Activated naive CD4-positive, alpha-beta T cell treated with anti-CD3 and anti-CD28 coated beads, Interleukin-2, amount 10 ng/mL, durations not matched to agents 7 days and 5 days (primary cell): ENCODE data around the gene OPCML.

ENCODE experiments used
- CTCF ChIA-PET: fragments of 350-600 bp; sonication (Branson Sonifier 250); formaldehyde crosslinking; loops from one replicate; lab custom pipeline; 2021; ENCODE audit warnings: antibody characterized with exemption; lab: Charles Lee
- DNase-seq: peaks from one replicate; pipeline ENCODE4 v3.0.0-alpha.2; 2020
- H3K27ac Mint-ChIP-seq: one replicate; pipeline ENCODE4 v1.8.0; 2021; ENCODE audit warnings: mild to moderate bottlenecking, moderate library complexity, mixed read lengths
- H3K27me3 Mint-ChIP-seq: one replicate; pipeline ENCODE4 v1.8.0; 2021; ENCODE audit warnings: mild to moderate bottlenecking, mixed read lengths
- H3K36me3 Mint-ChIP-seq: one replicate; pipeline ENCODE4 v1.8.0; 2021; ENCODE audit warnings: mixed read lengths
- H3K4me1 Mint-ChIP-seq: one replicate; pipeline ENCODE4 v1.8.0; 2021; ENCODE audit warnings: mixed read lengths
- H3K4me3 Mint-ChIP-seq: one replicate; pipeline ENCODE4 v1.8.0; 2021; ENCODE audit warnings: mild to moderate bottlenecking, moderate library complexity, mixed read lengths
- H3K9me3 Mint-ChIP-seq: one replicate; pipeline ENCODE4 v1.8.0; 2021; ENCODE audit warnings: mixed read lengths

The OPCML gene

DNA sequence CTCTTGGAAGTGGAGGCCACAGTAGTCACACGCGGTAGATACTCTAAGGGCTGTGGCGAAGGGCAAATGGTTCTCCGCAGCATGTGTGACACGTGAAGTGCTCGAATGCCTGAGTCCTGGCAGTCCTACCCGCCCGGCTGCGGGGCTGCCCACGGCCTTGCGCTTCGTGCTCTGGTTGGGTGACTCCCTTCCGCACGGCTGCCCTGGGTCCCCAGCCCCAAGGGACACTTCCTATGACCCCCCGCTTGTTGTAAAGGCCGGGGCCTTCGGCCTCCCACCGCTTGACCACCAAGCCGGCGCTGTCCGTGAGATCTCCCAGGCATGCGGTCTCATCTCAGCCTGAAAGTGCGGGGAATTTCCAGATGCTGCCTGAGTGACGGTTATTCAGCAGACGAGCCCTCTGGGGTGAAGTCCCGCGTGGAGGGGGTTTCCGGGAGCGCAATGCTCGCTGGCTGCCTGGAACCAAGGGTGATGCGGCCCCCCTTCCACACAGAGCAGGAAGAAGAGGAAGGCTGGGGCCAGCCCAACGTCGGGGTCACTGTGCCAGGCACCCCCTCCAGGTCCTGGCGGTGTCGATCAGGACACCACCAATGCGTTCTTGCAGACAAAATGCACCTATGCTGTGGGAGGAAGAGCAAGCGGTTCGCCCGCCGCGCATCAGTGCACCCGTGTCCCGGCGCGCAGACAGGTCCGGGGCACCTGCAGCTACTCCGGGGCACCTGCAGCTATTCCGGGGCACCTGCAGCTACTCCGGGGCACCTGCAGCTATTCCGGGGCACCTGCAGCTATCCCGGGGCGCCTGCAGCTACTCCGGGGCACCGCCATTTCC lies 171.2 kb downstream of the OPCML start:
- no peaks in the 10 kb centered on the region for H3K4me1 Mint-ChIP-seq
- no peak overlapping the region for H3K4me3 Mint-ChIP-seq
- no peak overlapping the region for H3K27ac Mint-ChIP-seq
- CTCF ChIA-PET = no interaction called here
- no peaks in the 10 kb centered on the region for H3K27me3 Mint-ChIP-seq
- H3K9me3 Mint-ChIP-seq = peaks cover 13% of the 10 kb centered on the region
- DNase-seq = no peak
- no peaks in the 10 kb centered on the region for H3K36me3 Mint-ChIP-seq

GRCh38 chr11:133355095-133355494 lies 177.2 kb downstream of the OPCML start:
- DNase-seq = no peak
- H3K36me3 Mint-ChIP-seq = no peaks in the 10 kb centered on the region
- H3K27me3 Mint-ChIP-seq = no peaks in the 10 kb centered on the region
- CTCF ChIA-PET = no interaction called here
- H3K27ac Mint-ChIP-seq = no peak overlapping the region
- peaks cover 5% of the 10 kb centered on the region for H3K9me3 Mint-ChIP-seq
- H3K4me3 Mint-ChIP-seq = no peak overlapping the region
- H3K4me1 Mint-ChIP-seq = no peaks in the 10 kb centered on the region

GRCh38 chr11:133354069-133354468 lies 178.2 kb downstream of the OPCML start:
- Mint-ChIP-seq H3K4me3 (no peak overlapping the region), H3K36me3 (no peaks in the 10 kb centered on the region), H3K27ac (no peak overlapping the region), H3K9me3 (peaks cover 3% of the 10 kb centered on the region), H3K27me3 (no peaks in the 10 kb centered on the region), H3K4me1 (no peaks in the 10 kb centered on the region)
- CTCF ChIA-PET = no interaction called here
- DNase-seq = no peak

GRCh38 chr11:133350045-133350444 lies 182.3 kb downstream of the OPCML start:
- Mint-ChIP-seq H3K4me3 (no peak overlapping the region), H3K36me3 (no peaks in the 10 kb centered on the region), H3K27ac (no peak overlapping the region), H3K9me3 (peaks cover 3% of the 10 kb centered on the region), H3K4me1 (no peaks in the 10 kb centered on the region), H3K27me3 (no peaks in the 10 kb centered on the region)
- CTCF ChIA-PET = no interaction called here
- DNase-seq = no peak

- H3K9me3 Mint-ChIP-seq = no peaks in the 10 kb centered on the region
- no peak overlapping the region for H3K27ac Mint-ChIP-seq
- H3K27me3 Mint-ChIP-seq = no peaks in the 10 kb centered on the region
- H3K36me3 Mint-ChIP-seq = no peaks in the 10 kb centered on the region
- CTCF ChIA-PET = no interaction called here
- DNase-seq = no peak
- no peak overlapping the region for H3K4me3 Mint-ChIP-seq
- no peaks in the 10 kb centered on the region for H3K4me1 Mint-ChIP-seq
Observed at GRCh38 chr11:133347988-133348387, 184.3 kb downstream of the OPCML start.

- no peaks in the 10 kb centered on the region for H3K4me1 Mint-ChIP-seq
- H3K4me3 Mint-ChIP-seq = no peak overlapping the region
- CTCF ChIA-PET = no interaction called here
Observed at GRCh38 chr11:133346137-133346536, 186.2 kb downstream of the OPCML start.

DNA sequence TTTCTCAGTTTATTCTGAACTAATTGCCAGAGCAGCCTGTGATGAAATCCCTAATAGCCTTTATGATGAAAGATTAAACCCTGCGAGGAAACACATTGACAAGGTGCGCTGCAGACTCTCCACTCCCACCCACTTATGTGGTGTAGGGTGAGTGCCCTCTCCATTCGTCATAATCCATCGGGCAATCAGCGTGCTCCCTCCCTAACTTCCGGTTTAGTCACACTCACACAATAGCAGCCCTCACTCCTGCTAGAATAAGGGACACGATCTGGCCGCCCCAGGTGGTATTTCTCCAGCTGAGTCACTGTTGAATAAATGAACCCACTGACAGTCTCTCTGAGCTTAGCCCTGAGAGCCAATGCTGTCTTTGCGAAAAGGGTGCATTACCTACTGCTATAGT lies 188.3 kb downstream of the OPCML start:
- no peak for DNase-seq
- Mint-ChIP-seq H3K36me3 (no peaks in the 10 kb centered on the region), H3K27me3 (no peaks in the 10 kb centered on the region), H3K9me3 (peaks cover 2% of the 10 kb centered on the region), H3K4me3 (no peak overlapping the region), H3K4me1 (no peaks in the 10 kb centered on the region), H3K27ac (no peak overlapping the region)
- CTCF ChIA-PET = no interaction called here

More at GRCh38 chr11:133346137-133346536, 186.2 kb downstream of the OPCML start:
- DNase-seq = no peak
- Mint-ChIP-seq H3K9me3 (peaks cover 2% of the 10 kb centered on the region), H3K36me3 (no peaks in the 10 kb centered on the region), H3K27me3 (no peaks in the 10 kb centered on the region), H3K27ac (no peak overlapping the region)

DNA sequence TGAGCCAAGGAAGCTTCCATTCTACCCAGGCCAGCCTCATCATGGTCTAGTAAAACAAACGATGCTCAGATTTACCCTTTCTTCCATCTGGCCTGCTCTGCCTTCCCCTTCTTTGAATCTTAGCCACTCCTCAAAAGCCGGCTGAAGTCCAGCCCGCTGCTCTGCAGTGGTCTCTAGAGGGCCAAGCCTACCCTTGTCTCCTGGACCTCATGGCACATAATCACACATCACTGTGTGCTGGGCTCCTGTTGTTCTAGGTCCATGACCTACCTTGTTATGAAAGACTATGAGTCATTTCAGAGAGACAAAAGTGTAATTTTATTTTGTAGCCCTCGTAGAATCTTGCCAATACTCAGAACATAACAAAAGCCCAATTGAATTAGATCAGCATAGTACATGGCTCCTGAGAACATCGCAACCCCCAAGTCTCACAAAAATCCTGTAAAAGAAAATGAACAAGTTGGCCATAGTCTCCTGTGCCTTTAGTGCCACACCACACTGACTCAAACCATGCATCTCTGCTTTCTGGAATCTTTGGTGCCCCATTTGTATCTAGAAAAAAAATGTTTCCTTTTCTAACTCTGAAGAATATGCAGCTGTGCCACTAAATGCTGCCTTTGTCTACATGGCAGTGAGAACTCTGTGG lies 192.7 kb downstream of the OPCML start:
- no peak for DNase-seq
- Mint-ChIP-seq H3K9me3 (peaks cover 2% of the 10 kb centered on the region), H3K27ac (no peak overlapping the region), H3K36me3 (no peaks in the 10 kb centered on the region), H3K4me3 (no peak overlapping the region), H3K27me3 (no peaks in the 10 kb centered on the region), H3K4me1 (no peaks in the 10 kb centered on the region)
- CTCF ChIA-PET = no interaction called here

GRCh38 chr11:133338588-133338987 lies 193.7 kb downstream of the OPCML start:
- no peaks in the 10 kb centered on the region for H3K36me3 Mint-ChIP-seq
- H3K27ac Mint-ChIP-seq = no peak overlapping the region
- H3K4me3 Mint-ChIP-seq = no peak overlapping the region
- H3K4me1 Mint-ChIP-seq = no peaks in the 10 kb centered on the region
- no peaks in the 10 kb centered on the region for H3K27me3 Mint-ChIP-seq
- DNase-seq = no peak
- H3K9me3 Mint-ChIP-seq = peaks cover 6% of the 10 kb centered on the region
- CTCF ChIA-PET = no interaction called here

- CTCF ChIA-PET = no interaction called here
- no peaks in the 10 kb centered on the region for H3K36me3 Mint-ChIP-seq
- H3K27ac Mint-ChIP-seq = no peak overlapping the region
- H3K27me3 Mint-ChIP-seq = no peaks in the 10 kb centered on the region
- DNase-seq = no peak
- H3K4me3 Mint-ChIP-seq = no peak overlapping the region
- H3K9me3 Mint-ChIP-seq = peaks cover 6% of the 10 kb centered on the region
- H3K4me1 Mint-ChIP-seq = no peaks in the 10 kb centered on the region
Observed at GRCh38 chr11:133337951-133338418, 194.3 kb downstream of the OPCML start.

GRCh38 chr11:133337193-133337592 lies 195.1 kb downstream of the OPCML start:
- Mint-ChIP-seq H3K27me3 (no peaks in the 10 kb centered on the region), H3K4me1 (no peaks in the 10 kb centered on the region), H3K36me3 (no peaks in the 10 kb centered on the region), H3K4me3 (no peak overlapping the region), H3K9me3 (peaks cover 6% of the 10 kb centered on the region), H3K27ac (no peak overlapping the region)
- DNase-seq = no peak
- CTCF ChIA-PET = no interaction called here

- Mint-ChIP-seq H3K4me1 (no peaks in the 10 kb centered on the region), H3K36me3 (no peaks in the 10 kb centered on the region), H3K27me3 (no peaks in the 10 kb centered on the region), H3K9me3 (peaks cover 7% of the 10 kb centered on the region), H3K27ac (no peak overlapping the region), H3K4me3 (no peak overlapping the region)
- no peak for DNase-seq
- CTCF ChIA-PET = no interaction called here
Observed at GRCh38 chr11:133331031-133331430, 201.3 kb downstream of the OPCML start.

DNA sequence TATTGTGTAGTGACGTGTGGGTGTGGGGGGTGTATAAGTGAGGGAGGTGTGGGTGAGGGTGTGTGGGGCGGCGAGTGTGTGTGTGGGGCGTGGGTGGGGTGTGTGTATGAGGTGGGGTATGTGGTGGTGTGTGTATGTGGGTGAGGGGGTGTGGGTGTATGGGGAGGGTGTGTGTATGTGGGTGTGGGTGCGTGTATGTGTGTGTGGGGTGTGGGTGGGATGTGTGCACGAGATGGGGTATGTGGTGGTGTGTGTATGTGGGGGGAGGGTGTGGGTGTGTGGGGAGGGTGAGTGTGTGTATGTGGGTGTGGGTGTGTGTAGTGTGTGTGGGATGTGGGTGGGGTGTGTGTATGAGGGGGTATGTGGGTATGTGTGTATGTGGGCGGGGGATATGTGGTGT lies 205.5 kb downstream of the OPCML start:
- no peak overlapping the region for H3K27ac Mint-ChIP-seq
- CTCF ChIA-PET = no interaction called here
- no peak overlapping the region for H3K4me3 Mint-ChIP-seq
- no peaks in the 10 kb centered on the region for H3K36me3 Mint-ChIP-seq
- no peak for DNase-seq
- H3K9me3 Mint-ChIP-seq = peaks cover 1% of the 10 kb centered on the region
- no peaks in the 10 kb centered on the region for H3K27me3 Mint-ChIP-seq
- H3K4me1 Mint-ChIP-seq = no peaks in the 10 kb centered on the region

DNA sequence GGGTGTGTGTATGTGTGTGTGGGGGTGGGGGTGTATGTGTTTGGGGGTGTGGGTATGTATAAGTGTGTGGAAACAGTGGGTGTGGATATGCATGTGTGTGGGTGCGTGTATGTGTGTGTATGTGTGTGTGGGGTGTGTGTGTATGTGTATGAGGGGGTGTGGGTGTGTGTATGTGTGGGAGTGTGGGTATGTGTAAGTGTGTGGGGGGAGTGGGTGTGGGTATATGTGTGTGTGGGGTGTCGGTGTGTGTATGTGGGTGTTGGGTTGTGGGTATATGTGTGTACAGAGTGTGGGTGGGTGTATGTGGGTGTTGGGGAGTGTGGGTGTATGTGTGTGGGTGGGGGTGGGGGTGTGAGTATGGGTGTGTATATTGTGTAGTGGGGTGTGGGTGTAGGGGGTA lies 206.0 kb downstream of the OPCML start:
- H3K4me1 Mint-ChIP-seq = no peaks in the 10 kb centered on the region
- peaks cover 1% of the 10 kb centered on the region for H3K9me3 Mint-ChIP-seq
- no peak for DNase-seq
- H3K27ac Mint-ChIP-seq = no peak overlapping the region
- no peaks in the 10 kb centered on the region for H3K27me3 Mint-ChIP-seq
- CTCF ChIA-PET = no interaction called here
- H3K36me3 Mint-ChIP-seq = no peaks in the 10 kb centered on the region
- no peak overlapping the region for H3K4me3 Mint-ChIP-seq

- CTCF ChIA-PET = no interaction called here
- H3K36me3 Mint-ChIP-seq = no peaks in the 10 kb centered on the region
- H3K4me1 Mint-ChIP-seq = no peaks in the 10 kb centered on the region
- H3K27me3 Mint-ChIP-seq = no peaks in the 10 kb centered on the region
- H3K9me3 Mint-ChIP-seq = peaks cover 1% of the 10 kb centered on the region
- no peak overlapping the region for H3K4me3 Mint-ChIP-seq
- DNase-seq = no peak
- H3K27ac Mint-ChIP-seq = no peak overlapping the region
Observed at GRCh38 chr11:133325711-133326110, 206.6 kb downstream of the OPCML start.
